Activated CD4-positive, alpha-beta T cell treated with anti-CD3 and anti-CD28 coated beads, Interleukin-10, Interleukin-2, amounts not matched to agents 100 ng/mL and 50 ng/mL, durations not matched to agents 16 hours and 8 hours (primary cell): Measurements from ENCODE around the gene RFTN2.

ENCODE experiments used
- DNase-seq: peaks from one replicate; pipeline ENCODE4 v3.0.0-alpha.2; 2020

The RFTN2 gene

DNA sequence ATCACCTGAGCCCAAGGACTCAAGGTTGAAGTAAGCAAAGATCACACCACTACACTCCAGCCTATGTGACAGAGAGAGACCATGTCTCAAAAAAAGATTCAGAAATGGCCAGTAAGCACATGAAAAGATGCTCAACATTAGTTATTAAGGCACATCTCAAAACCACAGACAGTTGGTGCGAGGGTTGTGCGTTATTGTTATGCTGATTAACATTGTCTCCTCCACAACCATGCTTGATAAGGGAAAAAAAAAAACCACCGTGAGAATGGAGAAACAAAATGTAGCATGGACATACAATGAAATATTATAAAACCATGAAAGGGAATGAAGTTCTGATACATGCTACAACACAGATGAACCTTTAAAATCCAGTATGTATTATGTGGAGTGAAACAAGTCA lies 132.2 kb downstream of the RFTN2 start:
- DNase-seq, result no peak

DNA sequence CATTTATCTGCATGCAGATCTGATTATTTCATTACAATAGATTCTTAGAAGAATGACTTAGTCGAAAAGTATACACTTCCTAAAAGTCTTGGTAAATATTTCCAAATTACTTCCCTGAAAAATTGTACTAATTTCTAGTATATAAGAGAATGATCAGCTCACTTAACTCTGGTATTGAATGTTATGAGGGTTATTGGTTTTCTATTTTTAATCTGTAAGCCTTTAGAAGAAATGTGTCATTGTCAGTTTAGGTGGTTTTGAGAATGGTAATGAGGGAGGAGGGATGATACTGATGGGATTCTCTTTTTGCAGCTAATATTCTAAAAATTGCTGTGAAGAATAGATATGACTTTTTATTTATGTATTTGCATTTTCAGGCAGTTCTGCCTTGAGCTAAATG lies 135.7 kb downstream of the RFTN2 start:
- no peak for DNase-seq

DNA sequence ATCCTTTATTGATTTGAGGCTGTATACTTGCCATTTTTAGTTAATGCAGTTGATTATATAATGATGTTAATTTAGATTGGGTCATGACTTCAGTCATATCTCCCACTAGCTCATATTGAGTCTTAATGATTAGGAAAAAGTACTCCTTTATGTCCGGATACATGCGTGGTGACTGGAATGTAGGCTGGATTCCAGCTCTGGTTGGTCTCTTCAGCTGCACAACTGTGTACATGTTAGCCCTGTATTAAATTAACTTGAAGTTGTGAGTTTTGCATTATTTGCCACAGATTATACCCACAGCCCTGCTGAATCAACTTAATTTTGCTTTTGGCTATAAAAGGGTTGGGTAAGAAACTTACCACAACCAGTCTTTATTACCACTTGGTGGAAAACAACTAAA lies 137.0 kb downstream of the RFTN2 start:
- DNase-seq, result no peak
